Lower leg skin (tissue), 3 donors: ENCODE data around the gene PRDM16.

Experiments
- POLR2A ChIP-seq, 2 donors: fragments of 450-650 bp; IDR thresholded peaks; one replicate each; pipeline ENCODE4 v1.6.1; 2016 to 2017; ENCODE audit warnings: antibody characterized with exemption in 2 of 2, mild to moderate bottlenecking in 1 of 2, moderate library complexity in 1 of 2
- TF ChIP-seq, protein P1 (sequence below), 3 donors: fragments of 450-650 bp; IDR thresholded peaks; one replicate each; pipeline ENCODE4 v1.5.1; 2016; ENCODE audit warnings: antibody characterized with exemption in 3 of 3, mild to moderate bottlenecking in 3 of 3, moderate library complexity in 2 of 3

DNA sequence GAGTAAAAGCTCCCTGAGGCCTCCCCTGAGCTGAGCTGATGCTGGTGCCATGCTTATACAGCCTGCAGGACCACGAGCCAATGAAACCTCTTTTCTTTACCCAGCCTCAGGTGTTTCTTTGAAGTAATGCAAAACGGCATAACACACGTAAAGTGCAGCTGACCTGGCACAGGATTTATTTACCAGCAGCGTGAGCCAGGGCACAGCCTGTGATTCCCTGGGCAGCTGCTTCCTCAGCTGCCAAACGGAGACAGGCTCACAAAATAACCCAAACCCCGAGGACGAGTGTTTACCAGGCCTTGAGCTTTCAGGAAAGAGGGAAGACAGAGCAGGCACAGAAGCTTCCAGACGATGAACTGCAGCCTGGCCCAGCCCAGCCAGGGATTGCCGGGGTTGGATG lies 264.9 kb downstream of the PRDM16 start:
- TF ChIP-seq, protein P1, sequence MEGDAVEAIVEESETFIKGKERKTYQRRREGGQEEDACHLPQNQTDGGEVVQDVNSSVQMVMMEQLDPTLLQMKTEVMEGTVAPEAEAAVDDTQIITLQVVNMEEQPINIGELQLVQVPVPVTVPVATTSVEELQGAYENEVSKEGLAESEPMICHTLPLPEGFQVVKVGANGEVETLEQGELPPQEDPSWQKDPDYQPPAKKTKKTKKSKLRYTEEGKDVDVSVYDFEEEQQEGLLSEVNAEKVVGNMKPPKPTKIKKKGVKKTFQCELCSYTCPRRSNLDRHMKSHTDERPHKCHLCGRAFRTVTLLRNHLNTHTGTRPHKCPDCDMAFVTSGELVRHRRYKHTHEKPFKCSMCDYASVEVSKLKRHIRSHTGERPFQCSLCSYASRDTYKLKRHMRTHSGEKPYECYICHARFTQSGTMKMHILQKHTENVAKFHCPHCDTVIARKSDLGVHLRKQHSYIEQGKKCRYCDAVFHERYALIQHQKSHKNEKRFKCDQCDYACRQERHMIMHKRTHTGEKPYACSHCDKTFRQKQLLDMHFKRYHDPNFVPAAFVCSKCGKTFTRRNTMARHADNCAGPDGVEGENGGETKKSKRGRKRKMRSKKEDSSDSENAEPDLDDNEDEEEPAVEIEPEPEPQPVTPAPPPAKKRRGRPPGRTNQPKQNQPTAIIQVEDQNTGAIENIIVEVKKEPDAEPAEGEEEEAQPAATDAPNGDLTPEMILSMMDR (IDR thresholded peaks at IDR 0.05) = no peak
- no peak for TF ChIP-seq POLR2A (IDR thresholded peaks at IDR 0.05)
